MM.1S (cell line): ENCODE results near the gene F2RL3.

Experiments used
- EZH2 ChIP-seq: fragments of 300-600 bp; sonication (generic); optimal IDR thresholded peaks from 2 replicates; pipeline ENCODE3; 2017; ENCODE audit warnings: low read depth, mild to moderate bottlenecking, antibody characterized with exemption, low read length, mixed read lengths
- TF ChIP-seq, protein P1 (sequence below): fragments of 300-600 bp; sonication (generic); IDR thresholded peaks from 2 replicates; pipeline ENCODE4 v1.5.1; 2016; ENCODE audit warnings: antibody characterized with exemption, low read length, mixed read lengths

DNA sequence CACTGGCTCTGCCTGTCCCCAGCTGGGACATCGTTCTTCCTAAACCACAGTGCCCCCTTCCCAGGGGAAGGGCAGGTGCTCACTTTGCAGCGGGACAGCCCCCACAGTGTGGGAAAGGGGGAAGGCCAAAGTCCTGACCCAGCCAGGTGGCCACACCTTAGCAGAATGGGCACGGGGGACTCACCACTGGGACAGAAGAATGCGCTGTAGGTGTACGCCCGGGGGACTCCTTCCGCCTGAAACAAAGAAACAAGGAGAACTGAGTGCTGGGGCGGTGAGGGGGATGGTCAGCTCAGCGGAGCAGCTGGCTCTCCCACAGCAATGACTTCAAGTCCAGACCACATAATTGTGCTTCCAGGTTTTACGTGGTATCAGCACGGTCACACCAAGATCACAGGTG is 49.4 kb downstream of the F2RL3 start:
- TF ChIP-seq, protein P1, sequence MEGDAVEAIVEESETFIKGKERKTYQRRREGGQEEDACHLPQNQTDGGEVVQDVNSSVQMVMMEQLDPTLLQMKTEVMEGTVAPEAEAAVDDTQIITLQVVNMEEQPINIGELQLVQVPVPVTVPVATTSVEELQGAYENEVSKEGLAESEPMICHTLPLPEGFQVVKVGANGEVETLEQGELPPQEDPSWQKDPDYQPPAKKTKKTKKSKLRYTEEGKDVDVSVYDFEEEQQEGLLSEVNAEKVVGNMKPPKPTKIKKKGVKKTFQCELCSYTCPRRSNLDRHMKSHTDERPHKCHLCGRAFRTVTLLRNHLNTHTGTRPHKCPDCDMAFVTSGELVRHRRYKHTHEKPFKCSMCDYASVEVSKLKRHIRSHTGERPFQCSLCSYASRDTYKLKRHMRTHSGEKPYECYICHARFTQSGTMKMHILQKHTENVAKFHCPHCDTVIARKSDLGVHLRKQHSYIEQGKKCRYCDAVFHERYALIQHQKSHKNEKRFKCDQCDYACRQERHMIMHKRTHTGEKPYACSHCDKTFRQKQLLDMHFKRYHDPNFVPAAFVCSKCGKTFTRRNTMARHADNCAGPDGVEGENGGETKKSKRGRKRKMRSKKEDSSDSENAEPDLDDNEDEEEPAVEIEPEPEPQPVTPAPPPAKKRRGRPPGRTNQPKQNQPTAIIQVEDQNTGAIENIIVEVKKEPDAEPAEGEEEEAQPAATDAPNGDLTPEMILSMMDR = no peak
- no peak for TF ChIP-seq EZH2
